HG02884 (cell line): ENCODE results near the gene TJP3.

Experiments used
- ATAC-seq: cut with Tn5 transposase; IDR thresholded peaks from one replicate; pipeline ENCODE4 v1.9.1; 2021; ENCODE audit warnings: mild to moderate bottlenecking, moderate library complexity; ENCODE audit not compliant: unreplicated experiment

TJP3 gene

DNA sequence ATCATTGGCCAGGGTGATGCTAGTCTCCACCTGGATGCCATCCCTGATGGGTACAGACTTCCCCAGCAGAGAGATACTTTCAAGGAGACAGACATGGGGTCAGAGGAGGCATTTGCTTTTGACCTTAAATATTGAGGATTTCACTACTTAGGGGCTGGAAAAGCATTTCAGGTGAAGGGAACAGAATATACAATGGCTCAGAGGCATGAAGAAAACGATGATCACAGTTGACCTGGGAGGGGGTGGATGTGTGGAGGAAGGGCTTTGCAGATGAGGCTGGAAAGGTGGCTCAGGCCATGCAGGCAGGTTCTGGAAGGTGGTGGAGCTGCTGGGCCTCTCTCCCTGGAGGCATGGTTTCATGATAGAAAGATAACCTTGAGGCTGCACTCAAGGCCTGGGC lies 74.1 kb downstream of the TJP3 start:
- no peak for ATAC-seq

DNA sequence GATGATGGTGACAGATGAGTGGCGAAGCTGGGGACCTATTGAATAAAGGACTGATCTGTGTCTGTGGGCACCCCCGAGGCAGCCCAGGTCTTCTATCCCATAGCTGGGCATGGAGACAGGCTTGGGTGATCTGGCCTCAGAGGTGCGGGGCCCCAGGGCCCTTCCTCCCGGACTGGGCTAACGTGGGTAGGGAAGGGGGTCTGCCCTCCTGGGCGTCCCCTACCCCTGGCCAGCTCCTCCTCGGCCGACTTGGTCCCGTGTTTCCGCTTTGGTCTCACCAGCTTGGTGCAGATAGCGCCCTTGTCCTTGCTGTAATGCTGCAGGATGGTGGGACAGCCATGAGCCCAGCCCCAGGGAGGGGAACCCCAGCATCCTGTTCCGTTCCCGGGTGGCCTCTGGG lies 74.7 kb downstream of the TJP3 start:
- no peak for ATAC-seq

DNA sequence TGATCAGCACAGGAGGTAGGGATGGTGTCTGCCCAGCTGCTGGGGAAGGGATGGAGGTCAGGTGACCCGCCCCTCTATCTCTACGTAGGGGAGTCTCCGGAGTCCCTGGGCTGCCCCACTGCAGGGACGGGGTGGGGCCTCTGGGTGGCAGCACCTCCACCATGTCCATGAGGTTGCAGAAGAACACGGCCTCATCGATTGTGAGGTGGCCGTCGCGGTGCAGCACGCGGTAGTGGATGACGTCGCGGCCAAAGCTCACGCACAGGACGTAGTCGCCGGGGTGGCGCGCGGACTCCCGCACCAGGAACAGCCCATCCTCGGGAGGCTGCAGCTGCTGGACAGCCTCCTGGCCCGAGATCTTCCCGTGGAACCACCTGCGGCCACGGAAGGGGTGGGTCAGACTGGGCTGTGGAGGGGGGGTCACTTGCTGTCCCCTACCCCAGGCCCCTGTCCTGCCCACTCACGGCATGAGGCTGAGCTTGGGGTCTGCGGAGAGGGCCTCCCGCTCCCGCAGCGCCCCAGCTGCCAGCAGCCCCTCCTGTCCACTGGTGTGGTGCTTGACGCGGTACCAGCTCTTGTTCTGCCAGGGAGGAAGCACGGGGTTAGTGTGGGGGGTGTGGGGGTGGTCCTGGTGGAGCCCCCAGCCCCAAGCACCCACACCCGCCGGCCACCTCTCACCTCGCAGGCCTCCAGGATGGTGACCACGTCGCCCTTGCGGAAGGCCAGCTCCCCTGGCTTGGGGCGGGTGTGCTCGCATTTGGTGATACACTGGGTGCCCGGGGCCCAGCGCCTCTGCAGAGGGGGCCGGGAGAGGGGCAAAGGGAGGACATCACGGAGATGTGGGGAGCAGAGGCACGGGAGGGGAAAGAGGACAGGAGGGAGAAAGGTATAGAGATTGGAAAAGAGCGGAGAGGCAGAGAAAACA lies 75.7 kb downstream of the TJP3 start:
- ATAC-seq: no peak

DNA sequence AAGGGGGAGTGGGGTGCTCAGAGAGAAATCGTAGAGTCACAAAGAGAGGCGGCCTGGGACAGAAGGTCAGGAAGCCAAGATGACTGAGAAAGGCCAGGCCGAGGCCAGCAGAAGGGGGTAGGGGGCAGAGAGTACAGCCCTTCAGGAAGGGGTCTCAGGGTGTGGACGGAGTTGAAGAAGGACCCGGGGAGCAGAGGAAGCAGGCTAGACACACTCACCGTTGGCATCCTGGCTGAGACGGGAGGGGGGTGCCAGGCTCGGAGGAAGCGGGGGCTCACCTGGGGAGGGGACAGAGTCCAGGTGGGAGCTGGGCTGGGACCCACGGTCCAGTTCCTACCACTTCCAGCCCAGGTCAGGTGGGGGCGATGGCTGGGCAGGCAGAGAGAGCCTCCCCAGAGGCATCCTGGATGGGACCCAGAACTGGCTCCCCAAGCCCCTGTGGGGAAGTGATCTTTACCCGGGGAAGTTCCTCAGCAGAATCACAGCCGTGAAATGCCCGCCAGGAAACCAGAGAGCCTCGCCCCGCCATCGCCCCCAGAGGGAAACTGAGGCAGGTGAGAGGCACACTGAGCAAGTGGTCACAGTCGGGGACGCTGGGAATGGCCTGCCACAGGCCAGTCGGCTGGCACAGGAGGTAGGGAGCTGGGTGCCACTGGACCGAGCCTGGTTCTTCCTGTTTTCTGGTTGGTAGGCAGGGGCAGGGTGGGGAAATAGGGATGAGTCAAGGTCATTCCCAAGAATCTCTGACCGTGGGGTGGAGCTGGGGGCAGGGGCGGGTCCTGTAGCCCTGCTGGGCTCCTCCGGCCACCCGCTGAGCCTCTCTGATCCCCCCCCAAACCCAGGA lies 76.6 kb downstream of the TJP3 start:
- ATAC-seq: no peak

DNA sequence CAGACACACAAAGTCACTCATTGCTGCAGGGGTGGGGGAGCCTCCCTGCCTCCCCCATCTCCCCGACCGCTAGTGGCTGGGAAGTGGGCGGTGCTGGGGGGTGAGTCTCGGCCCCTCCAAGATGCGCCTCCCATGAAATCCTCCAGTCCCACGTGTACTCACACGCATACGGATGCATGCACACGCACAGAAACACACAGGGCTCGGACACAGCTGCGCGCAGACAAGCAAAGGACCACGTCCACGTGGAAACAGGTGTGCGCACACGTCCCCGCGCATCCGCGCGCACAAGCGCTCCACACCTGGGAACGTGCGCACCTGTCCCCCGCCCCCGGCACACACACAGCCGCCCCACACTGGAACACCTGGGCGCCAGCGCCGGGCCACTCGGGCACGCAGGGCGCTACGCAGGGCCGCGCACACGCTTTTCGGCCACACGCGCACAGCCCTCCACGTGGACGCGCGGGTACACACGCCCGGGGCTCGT lies 77.3 kb downstream of the TJP3 start:
- ATAC-seq: no peak

DNA sequence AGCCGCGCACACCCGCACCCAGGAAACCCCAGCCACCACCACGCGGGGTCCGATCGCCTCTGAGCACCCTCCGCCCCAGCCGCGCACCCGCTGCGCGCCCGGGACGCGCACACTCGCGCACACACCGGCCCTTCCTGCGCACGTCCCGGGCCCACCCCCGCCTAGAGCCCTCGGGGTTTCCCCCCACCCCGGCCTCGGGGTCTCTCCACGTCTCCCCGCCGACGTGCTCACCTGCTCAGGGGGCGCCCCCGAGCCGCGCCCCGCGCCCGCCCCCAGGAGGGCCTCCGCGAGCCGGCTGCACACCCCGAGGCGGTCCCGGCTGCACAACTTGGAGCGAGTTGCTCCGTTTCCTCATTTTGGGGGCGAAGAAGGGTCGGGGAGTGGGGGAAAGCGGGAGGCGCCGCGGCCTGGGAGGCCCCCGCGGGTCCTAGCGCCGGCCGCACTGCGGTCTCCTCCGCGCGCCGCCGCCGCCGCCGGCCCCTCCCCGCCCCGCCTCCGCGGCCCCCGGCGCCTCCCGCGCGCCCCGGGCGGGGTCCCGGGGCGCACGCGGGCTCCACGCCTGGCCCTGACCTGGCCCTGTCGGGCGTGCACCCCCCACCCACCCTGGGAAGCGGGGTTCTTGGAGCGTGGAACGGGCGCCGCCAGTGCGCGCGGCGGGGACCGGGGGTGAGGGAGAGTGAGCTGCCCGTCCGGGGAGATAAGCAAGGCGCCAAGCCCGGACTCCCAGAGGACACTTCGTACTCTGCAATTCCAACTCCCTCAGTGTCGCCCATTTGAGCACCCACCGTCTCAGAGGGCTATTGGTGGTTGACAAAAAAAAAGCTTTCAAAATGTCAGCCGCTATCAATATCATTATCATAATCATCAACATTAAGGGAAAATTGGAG lies 78.0 kb downstream of the TJP3 start, which contains the start of gene MATK:
Gene MATK, minus strand, starts transcription at position 444 of the 887 bp plus-strand sequence. CDS start 1,246 bp downstream, outside the sequence.
- ATAC-seq: no peak

DNA sequence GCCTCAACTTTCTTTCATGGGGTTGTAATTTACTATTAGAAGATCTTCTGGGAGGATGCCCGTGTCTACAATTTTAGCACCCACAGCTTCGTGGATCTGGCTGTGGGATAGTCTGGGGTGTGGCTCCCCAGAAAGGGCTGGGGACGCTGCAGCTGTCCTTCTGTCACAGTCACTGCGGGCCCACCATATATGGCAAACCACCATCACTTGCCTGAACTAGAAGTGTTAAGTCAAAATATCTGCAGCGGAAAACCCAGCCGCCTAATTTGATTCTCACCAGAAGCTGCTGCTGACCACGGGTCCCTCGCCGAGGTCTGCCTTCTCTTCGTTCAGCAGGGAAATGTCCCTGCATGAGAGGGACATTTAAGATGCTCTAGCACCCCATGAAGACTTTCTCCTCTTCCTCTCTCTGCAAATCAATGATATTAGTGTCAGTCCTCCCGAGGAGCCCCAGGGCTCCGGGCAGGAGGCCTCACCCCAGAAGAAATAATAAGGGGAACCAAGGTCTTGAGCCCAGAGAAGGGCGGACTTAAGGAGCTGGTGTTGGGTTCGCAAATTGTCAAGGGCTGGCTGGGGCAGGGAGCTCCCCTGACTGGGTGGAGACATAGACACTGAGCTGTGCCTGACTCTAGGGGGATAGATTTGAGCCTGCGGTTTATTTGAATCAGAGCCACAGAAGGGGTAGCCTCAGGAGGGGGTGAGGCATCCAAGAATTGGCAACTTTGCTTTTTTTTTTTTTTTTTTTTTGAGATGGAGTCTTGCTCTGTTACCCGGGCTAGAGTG lies 81.0 kb downstream of the TJP3 start:
- no peak for ATAC-seq

DNA sequence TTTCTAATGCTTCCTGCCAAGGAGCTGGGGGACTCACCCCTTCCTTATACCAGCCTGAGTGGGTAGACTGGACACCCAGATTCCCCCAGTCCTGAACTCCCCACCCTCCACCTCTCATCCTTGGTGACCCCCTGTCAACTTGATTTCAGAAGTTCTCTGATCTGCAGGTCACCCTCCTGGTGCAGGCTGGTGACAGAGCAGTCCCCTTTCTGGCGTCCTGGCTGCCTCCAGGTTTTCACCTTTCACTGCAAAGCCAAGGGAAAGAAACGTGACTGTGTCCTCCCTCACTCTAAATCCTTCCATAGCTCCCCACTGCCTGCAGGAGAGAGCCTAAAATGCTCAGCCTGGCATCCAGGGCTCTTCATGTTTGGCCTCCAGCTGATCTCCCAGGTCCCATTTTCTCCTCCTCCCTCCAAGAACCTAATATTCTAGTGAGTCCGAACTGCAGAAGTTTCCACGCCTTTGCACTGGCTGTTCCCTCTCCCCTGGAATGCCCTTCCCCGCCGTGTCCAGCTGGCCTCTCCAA lies 82.1 kb downstream of the TJP3 start:
- no peak for ATAC-seq

DNA sequence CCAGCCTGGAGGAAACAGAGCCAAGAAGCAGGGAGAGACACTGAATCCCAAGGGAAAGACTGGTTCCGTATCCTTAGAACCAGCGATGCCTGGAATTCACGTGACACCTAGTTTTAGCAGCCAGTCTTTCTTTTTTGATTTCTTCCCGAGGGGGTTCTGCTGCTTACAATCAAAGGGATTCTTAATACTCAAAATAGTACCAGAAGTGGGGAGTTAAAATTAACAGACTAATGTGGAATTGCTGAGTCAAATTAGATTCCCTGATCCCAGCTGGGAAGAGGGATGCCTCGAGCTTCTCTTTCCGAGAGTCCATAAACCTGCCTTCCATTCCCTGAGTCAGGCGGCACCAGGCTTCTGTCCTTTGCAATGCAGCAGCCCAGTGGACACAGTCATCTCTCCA lies 82.8 kb downstream of the TJP3 start:
- ATAC-seq: no peak

DNA sequence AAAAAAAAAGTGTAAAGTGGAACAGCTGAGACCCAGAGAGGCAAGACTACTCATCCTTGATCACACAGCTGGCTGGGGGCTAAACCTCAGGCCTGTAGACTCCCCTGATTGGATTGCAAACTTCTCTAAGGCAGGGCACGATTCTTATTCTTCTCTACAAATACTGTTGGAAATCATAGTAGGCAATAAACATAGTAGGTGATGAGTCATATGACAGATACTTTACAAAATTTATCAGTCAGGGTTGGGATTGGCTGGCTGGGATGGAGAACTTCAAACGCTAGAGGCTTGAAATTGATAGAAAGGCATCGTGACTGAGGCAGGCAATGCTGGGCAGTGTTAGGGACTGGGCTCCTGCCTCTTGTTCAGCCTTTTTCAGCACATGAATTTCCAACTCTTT lies 83.9 kb downstream of the TJP3 start:
- ATAC-seq: no peak

DNA sequence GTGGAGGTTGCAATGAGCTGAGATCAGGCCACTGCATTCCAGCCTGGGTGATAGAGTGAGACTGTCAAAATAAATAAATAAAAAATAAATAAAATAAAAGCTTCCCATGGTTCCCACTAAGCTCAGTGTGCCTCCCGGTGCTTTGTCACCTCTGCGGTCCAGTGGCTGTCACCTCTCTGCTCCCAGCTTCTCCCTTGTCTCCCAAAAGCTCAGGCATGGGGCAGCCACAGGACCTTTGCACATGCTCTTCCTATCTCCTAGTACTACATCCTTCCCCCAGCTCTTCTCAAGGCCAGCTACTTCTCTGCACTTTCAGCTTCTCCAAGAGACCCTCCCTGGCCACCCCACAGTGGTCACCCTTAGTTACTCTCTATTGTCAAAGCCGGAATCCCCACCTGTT lies 85.6 kb downstream of the TJP3 start:
- no peak for ATAC-seq

DNA sequence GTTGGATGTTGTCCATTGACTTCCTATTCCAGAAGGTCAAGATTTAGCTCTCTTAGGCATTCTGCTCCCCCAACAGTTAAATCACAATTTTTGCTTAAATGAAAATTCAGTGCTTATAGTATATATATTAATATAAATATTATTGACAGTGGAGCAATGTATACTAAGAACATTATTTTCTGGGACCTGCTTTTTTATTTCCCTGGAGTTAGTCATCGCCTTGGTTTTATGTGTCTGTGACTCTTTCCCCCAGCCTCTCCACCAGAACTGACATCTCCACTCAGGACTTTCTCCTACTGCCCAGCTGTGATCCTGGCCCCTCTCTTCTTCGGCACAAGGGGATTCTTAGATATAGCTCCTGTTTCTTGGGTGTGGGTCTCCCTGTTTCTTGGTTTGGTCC lies 88.2 kb downstream of the TJP3 start:
- ATAC-seq: no peak

DNA sequence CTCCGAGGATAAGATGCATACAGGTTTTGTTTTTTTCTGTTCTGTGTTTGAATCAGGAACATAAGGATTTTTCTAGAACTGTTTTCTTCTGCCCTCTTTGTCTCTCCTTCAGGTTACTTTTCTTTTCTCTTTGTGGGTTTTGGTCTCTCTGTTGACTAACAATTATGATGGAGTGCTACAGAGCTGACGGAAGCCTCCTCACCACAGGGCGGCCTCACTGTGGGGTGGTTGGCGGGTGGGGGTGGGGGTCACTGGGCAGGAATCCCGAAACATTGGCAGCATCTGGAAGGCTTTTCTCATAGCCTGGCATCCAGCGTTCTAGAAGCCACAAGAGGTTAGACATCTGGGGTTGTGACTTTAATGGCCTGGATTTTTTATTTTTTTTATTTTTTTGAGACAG lies 90.0 kb downstream of the TJP3 start:
- no peak for ATAC-seq
